HEK293 (cell line): Measurements from ENCODE around the gene TPM3.

Experiments used
- CTCF ChIP-seq: fragments of 450-650 bp; formaldehyde crosslinking; IDR thresholded peaks from 2 replicates; pipeline ENCODE4 v1.5.1; 2016; ENCODE audit warnings: missing biosample characterization, missing genetic modification characterization
- HOXA7 ChIP-seq: sonication (generic); formaldehyde crosslinking; IDR thresholded peaks from 2 replicates; pipeline ENCODE4 v1.8.1; 2022; ENCODE audit warnings: missing genetic modification reagents, borderline replicate concordance
- PRDM1 ChIP-seq: fragments of 450-650 bp; formaldehyde crosslinking; IDR thresholded peaks from 2 replicates; pipeline ENCODE4; 2016; ENCODE audit warnings: missing biosample characterization, missing genetic modification characterization
- ZEB2 ChIP-seq: fragments of 450-650 bp; formaldehyde crosslinking; IDR thresholded peaks from 2 replicates; pipeline ENCODE4 v1.5.1; 2016; ENCODE audit warnings: missing biosample characterization, missing genetic modification characterization
- ZFP41 ChIP-seq: fragments of 450-650 bp; formaldehyde crosslinking; IDR thresholded peaks from 2 replicates; pipeline ENCODE4 v1.5.1; 2016; ENCODE audit warnings: missing biosample characterization, missing genetic modification characterization, borderline replicate concordance
- ZNF112 ChIP-seq: fragments of 450-650 bp; formaldehyde crosslinking; IDR thresholded peaks from 2 replicates; pipeline ENCODE4 v1.5.0; 2017; ENCODE audit warnings: missing biosample characterization, missing genetic modification characterization
- ZNF449 ChIP-seq: fragments of 450-650 bp; formaldehyde crosslinking; IDR thresholded peaks from 2 replicates; pipeline ENCODE4 v1.5.1; 2017; ENCODE audit warnings: missing biosample characterization, mild to moderate bottlenecking, missing genetic modification characterization, moderate library complexity
- ZNF610 ChIP-seq: fragments of 450-650 bp; formaldehyde crosslinking; IDR thresholded peaks from 2 replicates; pipeline ENCODE4 v1.5.1; 2016; ENCODE audit warnings: missing biosample characterization, missing genetic modification characterization, borderline replicate concordance

- TF ChIP-seq ZFP41 (tag by site-specific recombination) (no peak), HOXA7 (CRISPR knock-in tag) (no peak), CTCF (tag by site-specific recombination) (no peak), ZEB2 (no peak), ZNF112 (tag by site-specific recombination) (no peak), PRDM1 (no peak), ZNF449 (tag by site-specific recombination) (no peak), ZNF610 (tag by site-specific recombination) (no peak)
Observed at GRCh38 chr1:154223621-154224020, 31.7 kb upstream of the TPM3 start.
